ENCODE data around the gene IL1RAPL1. TPM values are rescaled to one million over a fixed set of nuclear protein-coding genes. Genes with fewer than 3 reads are reported as not detected.
A peak's percentile ranks its signal among the peaks of the same experiment; 100 is the strongest.

Gene IL1RAPL1
- total RNA-seq, 4 donors from 2014 or later = 8.2 to 10.9 (median 8.8) TPM

GRCh38 chrX:29043746-29044145, 456.5 kb downstream of the IL1RAPL1 start:
- no peaks in the 10 kb centered on the region for H3K4me1 ChIP-seq
- no peaks in the 10 kb centered on the region for H3K36me3 ChIP-seq
- H3K27me3 ChIP-seq = no peaks in the 10 kb centered on the region
- H3K4me3 ChIP-seq = no peak overlapping the region
- 68 to 85% methylated on average over 3 of the region's 3 CpGs for WGBS, 2 donors
- DNase-seq (ENCODE audit: low spot score in 2 of 2) = no peak
- no peak overlapping the region for H3K27ac ChIP-seq
- H3K9me3 ChIP-seq = no peaks in the 10 kb centered on the region
- TF ChIP-seq EP300 (IDR thresholded peaks at IDR 0.05) (no peak), CTCF (IDR thresholded peaks at IDR 0.05) (no peak), POLR2A (IDR thresholded peaks at IDR 0.05) (no peak)

- no peak overlapping the region for H3K27ac ChIP-seq
- no peaks in the 10 kb centered on the region for H3K36me3 ChIP-seq
- no peak overlapping the region for H3K4me3 ChIP-seq
- H3K27me3 ChIP-seq = no peaks in the 10 kb centered on the region
- no peaks in the 10 kb centered on the region for H3K9me3 ChIP-seq
- no peaks in the 10 kb centered on the region for H3K4me1 ChIP-seq
- 62 to 74% methylated on average over 7 of the region's 7 CpGs for WGBS, 2 donors
- DNase-seq (ENCODE audit: low spot score in 2 of 2) = no peak
- no peak for TF ChIP-seq POLR2A (IDR thresholded peaks at IDR 0.05)
- peak in 2 of 5 experiments; percentile 4 to 11 for TF ChIP-seq CTCF (IDR thresholded peaks at IDR 0.05)
Measured at GRCh38 chrX:29044423-29045184, 457.4 kb downstream of the IL1RAPL1 start.

- no peak for DNase-seq (ENCODE audit: low spot score in 2 of 2)
- no peak for TF ChIP-seq CTCF (IDR thresholded peaks at IDR 0.05)
- TF ChIP-seq EP300 (IDR thresholded peaks at IDR 0.05) = no peak
- TF ChIP-seq POLR2A (IDR thresholded peaks at IDR 0.05) = no peak
- WGBS, 2 donors = 82 to 90% methylated on average over 2 of the region's 2 CpGs
- H3K36me3 ChIP-seq = no peaks in the 10 kb centered on the region
- peaks cover 0 to 7% (median 0%) of the 10 kb centered on the region in 4 donors for H3K9me3 ChIP-seq
- H3K4me1 ChIP-seq = no peaks in the 10 kb centered on the region
- no peaks in the 10 kb centered on the region for H3K27me3 ChIP-seq
- H3K4me3 ChIP-seq = no peak overlapping the region
- H3K27ac ChIP-seq = no peak overlapping the region
Measured at GRCh38 chrX:29065477-29065876, 478.2 kb downstream of the IL1RAPL1 start.

- 42% methylated on average over 1 of the region's 1 CpG; no CpG with 5 or more reads in 1 of the 2 donors for WGBS, 2 donors
Measured at GRCh38 chrX:29066516-29066915, 479.3 kb downstream of the IL1RAPL1 start.

More at GRCh38 chrX:29066516-29066915, 479.3 kb downstream of the IL1RAPL1 start:
- H3K4me3 ChIP-seq = no peak overlapping the region
- H3K27ac ChIP-seq = no peak overlapping the region
- H3K27me3 ChIP-seq = no peaks in the 10 kb centered on the region
- H3K36me3 ChIP-seq = no peaks in the 10 kb centered on the region
- TF ChIP-seq EP300 (IDR thresholded peaks at IDR 0.05) (no peak), POLR2A (IDR thresholded peaks at IDR 0.05) (no peak), CTCF (IDR thresholded peaks at IDR 0.05) (no peak)
- H3K9me3 ChIP-seq = peaks cover 0 to 7% (median 0%) of the 10 kb centered on the region in 4 donors
- DNase-seq (ENCODE audit: low spot score in 2 of 2) = no peak
- H3K4me1 ChIP-seq = no peaks in the 10 kb centered on the region

Data from tibial nerve (tissue), 4 donors.